SK-MEL-5 (cell line): ENCODE measurements around the gene USP19. TPM values are rescaled to one million over a fixed set of nuclear protein-coding genes. Genes with fewer than 3 reads are reported as not detected.

ENCODE experiments used
- DNase-seq: peaks from one replicate; pipeline ENCODE4 v3.0.0-alpha.2; 2016; ENCODE audit warnings: low read depth, low spot score
- in situ Hi-C: cut with HindIII; loops from 2 replicates; pipeline ENCODE4 v1.10.0; 2016; ENCODE audit warnings: low sequenced_read_pairs, high pct_unique_total_duplicates, low pct_unique_long_range_greater_than_20kb
- small RNA-seq, 2 experiments: library from RNA; depleted of rRNA; stranded (forward); fragments of <200 nt; gene quantifications; one replicate each; pipeline ENCODE3, GENCODE V24; 2014
- total RNA-seq: library from RNA; depleted of rRNA; stranded (reverse); fragments of >200 nt; shearing (Covaris generic); gene quantifications from 2 replicates; pipeline ENCODE4 v1.2.3, GENCODE V29; 2014; rRNA removed

Gene USP19
- total RNA-seq, 1 experiment from 2014 or later = 66.0 TPM

- in situ Hi-C loops = no loop called here
- DNase-seq = no peak
Measured at GRCh38 chr3:49076116-49076515, 44.5 kb downstream of the USP19 start.

Small RNAs within 50 kb of the gene (small RNA-seq; reads per million reads assigned to genes)
- 0 reads per million in 2 experiments for gene RN7SL182P

Other genes with a start within 250 kb of the USP19 start
- gene SLC25A20, start 221.9 kb downstream of the USP19 start, total RNA-seq = 21.4 and 26.5 TPM in 2 replicates
- gene ARIH2, start 202.0 kb downstream of the USP19 start, total RNA-seq = 138 and 143 TPM in 2 replicates
- gene P4HTM, start 130.6 kb downstream of the USP19 start, total RNA-seq = not detected in 2 replicates
- 25.7 and 27.3 TPM in 2 replicates for gene WDR6, start 113.4 kb downstream of the USP19 start, total RNA-seq
- 35.6 and 41.5 TPM in 2 replicates for gene DALRD3, start 102.2 kb downstream of the USP19 start, total RNA-seq
- 174 and 216 TPM in 2 replicates for gene NDUFAF3, start 98.7 kb downstream of the USP19 start, total RNA-seq
- 463 and 511 TPM in 2 replicates for gene IMPDH2, start 91.4 kb downstream of the USP19 start, total RNA-seq
- gene QRICH1, start 26.8 kb downstream of the USP19 start, total RNA-seq = 58.0 and 75.3 TPM in 2 replicates
- gene QARS1, start 16.1 kb downstream of the USP19 start, total RNA-seq = 228 and 236 TPM in 2 replicates
- 43.6 and 45.1 TPM in 2 replicates for gene LAMB2, start 12.2 kb upstream of the USP19 start, total RNA-seq
- gene CCDC71, start 45.5 kb upstream of the USP19 start, total RNA-seq = 25.3 and 25.5 TPM in 2 replicates
- 12.2 and 15.8 TPM in 2 replicates for gene KLHDC8B, start 50.8 kb upstream of the USP19 start, total RNA-seq
- gene C3orf62, start 156.4 kb upstream of the USP19 start, total RNA-seq = 1.7 and 2.1 TPM in 2 replicates
- gene USP4, start 219.2 kb upstream of the USP19 start, total RNA-seq = 11.8 and 12.4 TPM in 2 replicates
- gene GPX1, start 237.5 kb upstream of the USP19 start, total RNA-seq = 28.7 and 29.0 TPM in 2 replicates